Panc1 (cell line): ENCODE results near the gene TMEM88.

Experiments used
- SIN3A ChIP-seq: IDR thresholded peaks from 2 replicates; pipeline ENCODE4 v1.6.1; 2012; ENCODE audit warnings: low read depth, mild to moderate bottlenecking, low read length, moderate library complexity, borderline replicate concordance; ENCODE audit not compliant: insufficient read depth
- TF ChIP-seq, protein P1 (sequence below): fragments of 450-650 bp; IDR thresholded peaks from 2 replicates; pipeline ENCODE4 v1.5.1; 2017; ENCODE audit warnings: mild to moderate bottlenecking

GRCh38 chr17:7887038-7887481 lies 32.2 kb downstream of the TMEM88 start:
- TF ChIP-seq, protein P1, sequence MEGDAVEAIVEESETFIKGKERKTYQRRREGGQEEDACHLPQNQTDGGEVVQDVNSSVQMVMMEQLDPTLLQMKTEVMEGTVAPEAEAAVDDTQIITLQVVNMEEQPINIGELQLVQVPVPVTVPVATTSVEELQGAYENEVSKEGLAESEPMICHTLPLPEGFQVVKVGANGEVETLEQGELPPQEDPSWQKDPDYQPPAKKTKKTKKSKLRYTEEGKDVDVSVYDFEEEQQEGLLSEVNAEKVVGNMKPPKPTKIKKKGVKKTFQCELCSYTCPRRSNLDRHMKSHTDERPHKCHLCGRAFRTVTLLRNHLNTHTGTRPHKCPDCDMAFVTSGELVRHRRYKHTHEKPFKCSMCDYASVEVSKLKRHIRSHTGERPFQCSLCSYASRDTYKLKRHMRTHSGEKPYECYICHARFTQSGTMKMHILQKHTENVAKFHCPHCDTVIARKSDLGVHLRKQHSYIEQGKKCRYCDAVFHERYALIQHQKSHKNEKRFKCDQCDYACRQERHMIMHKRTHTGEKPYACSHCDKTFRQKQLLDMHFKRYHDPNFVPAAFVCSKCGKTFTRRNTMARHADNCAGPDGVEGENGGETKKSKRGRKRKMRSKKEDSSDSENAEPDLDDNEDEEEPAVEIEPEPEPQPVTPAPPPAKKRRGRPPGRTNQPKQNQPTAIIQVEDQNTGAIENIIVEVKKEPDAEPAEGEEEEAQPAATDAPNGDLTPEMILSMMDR = no peak
- TF ChIP-seq SIN3A = no peak
